H9 (cell line): Measurements from ENCODE around the gene PRSS23. TPM values are rescaled to one million over a fixed set of nuclear protein-coding genes. Genes with fewer than 3 reads are reported as not detected.

Experiments used
- DNase-seq: peaks from one replicate; pipeline ENCODE4 v3.0.0-alpha.2; 2017
- H2AFZ ChIP-seq: one replicate; pipeline ENCODE4 v1.6.1; 2013; ENCODE audit warnings: mild to moderate bottlenecking, low read length, control low read depth, moderate library complexity
- H2AK5ac ChIP-seq: 2 replicates; pipeline ENCODE4 v1.6.1; 2013; ENCODE audit warnings: low read length, control low read depth, mixed read lengths; ENCODE audit not compliant: insufficient read length
- H2BK120ac ChIP-seq: one replicate; pipeline ENCODE4 v1.6.1; 2013; ENCODE audit warnings: low read depth, mild to moderate bottlenecking, low read length, control low read depth, inconsistent platforms; ENCODE audit not compliant: poor library complexity, severe bottlenecking
- H2BK12ac ChIP-seq: 2 replicates; pipeline ENCODE4 v1.6.1; 2013; ENCODE audit warnings: low read length, control low read depth, mixed read lengths, low read depth; ENCODE audit not compliant: insufficient read length
- H2BK15ac ChIP-seq: 2 replicates; pipeline ENCODE4 v1.6.1; 2013; ENCODE audit warnings: low read depth, low read length, control low read depth
- H2BK20ac ChIP-seq: one replicate; pipeline ENCODE4 v1.6.1; 2013; ENCODE audit warnings: low read depth, mild to moderate bottlenecking, low read length, control low read depth, inconsistent platforms; ENCODE audit not compliant: poor library complexity, severe bottlenecking
- H2BK5ac ChIP-seq: 2 replicates; pipeline ENCODE4 v1.6.1; 2013; ENCODE audit warnings: low read length, control low read depth, mixed read lengths; ENCODE audit not compliant: insufficient read length
- H3K14ac ChIP-seq: 2 replicates; pipeline ENCODE4 v1.6.1; 2013; ENCODE audit warnings: low read length, control low read depth; ENCODE audit not compliant: insufficient read depth
- H3K18ac ChIP-seq: 2 replicates; pipeline ENCODE4 v1.6.1; 2013; ENCODE audit warnings: low read depth, mild to moderate bottlenecking, mixed read lengths, low read length, control low read depth; ENCODE audit not compliant: insufficient read length
- H3K23ac ChIP-seq: 2 replicates; pipeline ENCODE4 v1.6.1; 2013; ENCODE audit warnings: low read length, control low read depth, mixed read lengths, low read depth; ENCODE audit not compliant: insufficient read length
- H3K23me2 ChIP-seq: 2 replicates; pipeline ENCODE4 v1.6.1; 2013; ENCODE audit warnings: low read depth, mild to moderate bottlenecking, mixed read lengths, low read length, control low read depth; ENCODE audit not compliant: insufficient read length, poor library complexity, severe bottlenecking
- H3K27ac ChIP-seq: 2 replicates; pipeline ENCODE4 v1.5.1; 2013; ENCODE audit warnings: low read length, control low read depth, mixed read lengths, low read depth; ENCODE audit not compliant: insufficient read length
- H3K27me3 ChIP-seq: 2 replicates; pipeline ENCODE4 v1.6.1; 2013; ENCODE audit warnings: low read length, control low read depth, inconsistent platforms; ENCODE audit not compliant: insufficient read depth
- H3K4ac ChIP-seq: 2 replicates; pipeline ENCODE4 v1.6.1; 2013; ENCODE audit warnings: low read depth, mild to moderate bottlenecking, control low read depth, inconsistent platforms, low read length, moderate library complexity
- H3K4me1 ChIP-seq: 2 replicates; pipeline ENCODE4 v1.6.1; 2013; ENCODE audit warnings: low read length, control low read depth, inconsistent platforms; ENCODE audit not compliant: insufficient read depth
- H3K4me2 ChIP-seq: 2 replicates; pipeline ENCODE4 v1.6.1; 2013; ENCODE audit warnings: low read length, control low read depth, mixed read lengths; ENCODE audit not compliant: insufficient read length, insufficient read depth
- H3K56ac ChIP-seq: 2 replicates; pipeline ENCODE4 v1.6.1; 2013; ENCODE audit warnings: low read depth, mild to moderate bottlenecking, mixed read lengths, low read length, control low read depth; ENCODE audit not compliant: insufficient read length
- H3K79me1 ChIP-seq: 2 replicates; pipeline ENCODE4 v1.6.1; 2013; ENCODE audit warnings: low read depth, mild to moderate bottlenecking, moderate library complexity, low read length, control low read depth, inconsistent platforms; ENCODE audit not compliant: insufficient read depth, poor library complexity, severe bottlenecking
- H3K79me2 ChIP-seq: 2 replicates; pipeline ENCODE4 v1.6.1; 2013; ENCODE audit warnings: low read length, control low read depth, inconsistent platforms; ENCODE audit not compliant: insufficient read depth
- H3K9ac ChIP-seq: 2 replicates; pipeline ENCODE4 v1.6.1; 2013; ENCODE audit warnings: low read length, control low read depth, mixed read lengths; ENCODE audit not compliant: insufficient read length; ENCODE audit errors: extremely low read depth
- H3K9me3 ChIP-seq: one replicate; pipeline ENCODE4 v1.6.1; 2013; ENCODE audit warnings: low read depth, low read length, inconsistent platforms; ENCODE audit not compliant: control insufficient read depth
- H3T11ph ChIP-seq: one replicate; pipeline ENCODE4 v1.6.1; 2013; ENCODE audit warnings: mild to moderate bottlenecking, low read length, control low read depth, inconsistent platforms
- H4K20me1 ChIP-seq: one replicate; pipeline ENCODE4 v1.6.1; 2013; ENCODE audit not compliant: control insufficient read depth, insufficient read length, insufficient read depth
- H4K5ac ChIP-seq: 2 replicates; pipeline ENCODE4 v1.6.1; 2013; ENCODE audit warnings: low read depth, mild to moderate bottlenecking, mixed read lengths, low read length, control low read depth; ENCODE audit not compliant: insufficient read length
- H4K8ac ChIP-seq: replicated peaks from 2 replicates; pipeline ENCODE4 v1.6.1; 2013; ENCODE audit warnings: low read length, control low read depth, mixed read lengths, low read depth; ENCODE audit not compliant: insufficient read length
- H4K91ac ChIP-seq: 2 replicates; pipeline ENCODE4 v1.6.1; 2013; ENCODE audit warnings: low read depth, mild to moderate bottlenecking, moderate library complexity, mixed read lengths, low read length, control low read depth; ENCODE audit not compliant: insufficient read length
- H3K27ac Mint-ChIP-seq, 3 experiments: 2 replicates in 2 of 3; 3 replicates in 1 of 3; pipeline ENCODE4 v1.8.0; 2020 to 2021; ENCODE audit warnings: mixed read lengths in 3 of 3, mild to moderate bottlenecking in 1 of 3, moderate library complexity in 1 of 3
- H3K27me3 Mint-ChIP-seq: 2 replicates; pipeline ENCODE4 v1.8.0; 2021; ENCODE audit warnings: low read depth, mild to moderate bottlenecking, moderate library complexity, mixed read lengths
- H3K36me3 Mint-ChIP-seq, 3 experiments: 2 replicates in 2 of 3; 3 replicates in 1 of 3; pipeline ENCODE4 v1.8.0; 2020 to 2021; ENCODE audit warnings: low read depth in 3 of 3, mixed read lengths in 3 of 3; ENCODE audit not compliant: insufficient read depth in 1 of 3
- H3K4me1 Mint-ChIP-seq, 2 experiments: 2 replicates each; pipeline ENCODE4 v1.8.0; 2020; ENCODE audit warnings: mixed read lengths in 2 of 2
- H3K4me3 Mint-ChIP-seq, 2 experiments: 2 replicates in 1 of 2; 3 replicates in 1 of 2; pipeline ENCODE4 v1.8.0; 2020 to 2021; ENCODE audit warnings: mild to moderate bottlenecking in 2 of 2, mixed read lengths in 2 of 2, moderate library complexity in 1 of 2
- H3K9me3 Mint-ChIP-seq, 2 experiments: 2 replicates in 1 of 2; 3 replicates in 1 of 2; pipeline ENCODE4 v1.8.0; 2020; ENCODE audit warnings: mild to moderate bottlenecking in 2 of 2, mixed read lengths in 2 of 2, moderate library complexity in 1 of 2
- CTCF ChIP-seq: fragments of 200-600 bp; sonication (generic); conservative IDR thresholded peaks from 3 replicates; pipeline ENCODE4 v1.8.0; 2021; ENCODE audit warnings: antibody characterized with exemption, mild to moderate bottlenecking
- WGBS: extraction: QIAGEN DNeasy Blood & Tissue Kit; methylation state at CpG from one replicate; pipeline ENCODE4 v1.1.7; 2013; ENCODE audit warnings: missing lambda C conversion rate, low lambda C conversion rate, mixed read lengths; ENCODE audit not compliant: insufficient read length; ENCODE audit errors: extremely low coverage; 5-methylcytosine and 5-hydroxymethylcytosine counted together
- total RNA-seq: library from RNA; stranded (reverse); gene quantifications from 2 replicates; pipeline ENCODE4 v1.2.1, GENCODE V29; 2021

The PRSS23 gene
- total RNA-seq, 1 experiment from 2014 or later: 6.9 TPM

- DNase-seq: no peak
- no peaks in the 10 kb centered on the region for H3K9me3 ChIP-seq
- H3K9me3 Mint-ChIP-seq: no peaks in the 10 kb centered on the region
- peaks cover 10% of the 10 kb centered on the region for H3K23me2 ChIP-seq
- H3K79me2 ChIP-seq: no peaks in the 10 kb centered on the region
- H3K27ac Mint-ChIP-seq: no peak overlapping the region
- H4K20me1 ChIP-seq: no peaks in the 10 kb centered on the region
- peaks cover 5% of the 10 kb centered on the region; the same call in 1 of the 2 replicates for H3K27me3 ChIP-seq
- no peak overlapping the region for H4K8ac ChIP-seq
- H3K4me2 ChIP-seq: no peak overlapping the region
- H4K5ac ChIP-seq: no peak overlapping the region
- H3K4me3 Mint-ChIP-seq: no peak overlapping the region
- no peak overlapping the region for H3K14ac ChIP-seq
- no peak overlapping the region for H3K56ac ChIP-seq
- H3K36me3 Mint-ChIP-seq: no peaks in the 10 kb centered on the region
- no peak for TF ChIP-seq CTCF
- no peak overlapping the region for H3K9ac ChIP-seq
- no peak overlapping the region for H3K18ac ChIP-seq
- no peak overlapping the region for H2BK120ac ChIP-seq
- H2BK15ac ChIP-seq: no peak overlapping the region
- no peak overlapping the region for H3K23ac ChIP-seq
- H2AFZ ChIP-seq: no peak overlapping the region
- no peak overlapping the region for H2BK5ac ChIP-seq
- H2AK5ac ChIP-seq: no peak overlapping the region
- no peak overlapping the region for H2BK12ac ChIP-seq
- no CpG with 5 or more reads among the region's 9 CpGs for WGBS
- H3K27me3 Mint-ChIP-seq: peaks cover 28% of the 10 kb centered on the region
- H3K79me1 ChIP-seq: no peaks in the 10 kb centered on the region
- H3K27ac ChIP-seq: no peak overlapping the region
- no peak overlapping the region for H2BK20ac ChIP-seq
- peaks cover 13 to 20% of the 10 kb centered on the region in 2 experiments for H3K4me1 Mint-ChIP-seq
- no peak overlapping the region for H4K91ac ChIP-seq
- peaks cover 4% of the 10 kb centered on the region; the same call in 1 of the 2 replicates for H3K4me1 ChIP-seq
- H3K4ac ChIP-seq: no peak overlapping the region
- H3T11ph ChIP-seq: no peak overlapping the region
These were observed 3.2 kb upstream of the PRSS23 start for GRCh38 chr11:86797133-86797532.
